HepG2 (cell line): ENCODE results near the gene FRMD5. TPM values are rescaled to one million over a fixed set of nuclear protein-coding genes. Genes with fewer than 3 reads are reported as not detected.

ENCODE experiments used
- ATAC-seq: fragments of 200-7000 bp; cut with Tn5 transposase; 3 replicates; pipeline ENCODE4 v1.9.1; 2020; ENCODE audit warnings: mild to moderate bottlenecking, moderate library complexity
- BruUV-seq: library from RNA; stranded (reverse); fragments of 400-500 nt; replicated peaks from 2 replicates; lab custom pipeline; 2021; lab: Mats Ljungman, UMichigan
- CTCF ChIA-PET: fragments of 300-600 bp; formaldehyde crosslinking; extraction: SDS; loops from one replicate; lab custom pipeline; 2021; ENCODE audit warnings: low total read pairs, inconsistent platforms, low intra/inter-chr PET ratio; lab: Yijun Ruan, JAX
- POLR2A ChIA-PET: fragments of 350-600 bp; sonication (Branson Sonifier 250); formaldehyde crosslinking; loops from one replicate; lab custom pipeline; 2020; ENCODE audit warnings: antibody characterized with exemption, inconsistent platforms; lab: Yijun Ruan, JAX
- DNase-seq: peaks from one replicate; pipeline ENCODE4 v3.0.0-alpha.2; 2015; ENCODE audit warnings: low spot score
- FAIRE-seq: peaks from 3 replicates; lab custom pipeline; 2011; peaks lifted over from hg19 to GRCh38; lab: Jason Lieb, UNC
- H2AFZ ChIP-seq: one replicate; pipeline ENCODE4 v1.6.1; 2011; ENCODE audit warnings: low read length, inconsistent platforms
- H3K27ac ChIP-seq: fragments of 300-600 bp; 3 replicates; pipeline ENCODE4 v1.8.0; 2011; ENCODE audit warnings: mixed run types, mild to moderate bottlenecking, mixed read lengths, low read length, inconsistent platforms; ENCODE audit not compliant: insufficient read depth; ENCODE audit errors: extremely low read length
- H3K27me3 ChIP-seq, 2 experiments: fragments of 200-600 bp in 1 of 2; 2 replicates in 1 of 2; 3 replicates in 1 of 2; pipeline versions ENCODE4 v1.6.0 to v1.8.0; 2011; ENCODE audit warnings: low read length in 2 of 2, mild to moderate bottlenecking in 2 of 2, moderate library complexity in 2 of 2, inconsistent platforms in 1 of 2; ENCODE audit not compliant: insufficient read depth in 2 of 2, control insufficient read depth in 1 of 2
- H3K36me3 ChIP-seq, 2 experiments: fragments of 200-600 bp in 1 of 2; replicated peaks in 1 of 2; 2 replicates in 1 of 2; 3 replicates in 1 of 2; pipeline versions ENCODE4 v1.5.1 to v1.8.0; 2011; ENCODE audit warnings: low read length in 2 of 2, inconsistent platforms in 1 of 2; ENCODE audit not compliant: insufficient read depth in 2 of 2, control insufficient read depth in 1 of 2
- H3K4me1 ChIP-seq: 2 replicates; pipeline ENCODE4 v1.5.1; 2012; ENCODE audit warnings: low read length, inconsistent platforms; ENCODE audit not compliant: insufficient read depth
- H3K4me2 ChIP-seq: 2 replicates; pipeline ENCODE4 v1.6.0; 2011; ENCODE audit warnings: low read depth, low read length, inconsistent platforms
- H3K4me3 ChIP-seq, 3 experiments: fragments of 200-600 bp in 1 of 3; sonication (generic), shearing (Covaris generic) in 1 of 3; replicated peaks in 1 of 3; 2 replicates each; pipeline ENCODE4 v1.5.1; 2011 to 2016; ENCODE audit warnings: low read length in 3 of 3, inconsistent platforms in 2 of 3, low read depth in 2 of 3, mild to moderate bottlenecking in 2 of 3, control low read depth in 1 of 3, mixed read lengths in 1 of 3; ENCODE audit not compliant: insufficient read depth in 1 of 3
- H3K79me2 ChIP-seq: one replicate; pipeline ENCODE4 v1.6.1; 2011; ENCODE audit warnings: low read length, inconsistent platforms; ENCODE audit not compliant: insufficient read depth
- H3K9ac ChIP-seq: 2 replicates; pipeline ENCODE4 v1.6.0; 2011; ENCODE audit warnings: mild to moderate bottlenecking, low read depth, low read length, inconsistent platforms; ENCODE audit not compliant: insufficient read depth
- H3K9me3 ChIP-seq: 2 replicates; pipeline ENCODE4 v1.5.1; 2012; ENCODE audit warnings: mild to moderate bottlenecking, low read length
- H4K20me1 ChIP-seq: 2 replicates; pipeline ENCODE4 v1.6.0; 2011; ENCODE audit warnings: inconsistent platforms, mild to moderate bottlenecking, low read length, moderate library complexity; ENCODE audit not compliant: insufficient read depth
- ARNT2 ChIP-seq: sonication (generic); formaldehyde crosslinking; IDR thresholded peaks from 2 replicates; pipeline ENCODE4 v1.8.0; 2022; ENCODE audit warnings: mild to moderate bottlenecking, low read depth, missing genetic modification reagents, moderate library complexity
- FIP1L1 ChIP-seq: fragments of 200-400 bp; formaldehyde crosslinking; IDR thresholded peaks from 2 replicates; pipeline ENCODE4 v1.6.1; 2018; ENCODE audit warnings: low read depth, mild to moderate bottlenecking, low read length, moderate library complexity, borderline replicate concordance; ENCODE audit not compliant: insufficient read depth
- FOXA1 ChIP-seq, 2 experiments: fragments of 450-650 bp in 1 of 2; sonication (generic) in 1 of 2; formaldehyde crosslinking in 1 of 2; IDR thresholded peaks; 2 replicates each; pipeline versions ENCODE4 v1.4.0 to v1.6.1; 2016 to 2020; ENCODE audit warnings: missing genetic modification reagents in 1 of 2
- HOXA5 ChIP-seq: sonication (generic); formaldehyde crosslinking; IDR thresholded peaks from 2 replicates; pipeline ENCODE4 v1.4.0; 2020; ENCODE audit warnings: missing genetic modification reagents
- IRF9 ChIP-seq: sonication (generic); formaldehyde crosslinking; IDR thresholded peaks from 2 replicates; pipeline ENCODE4 v1.8.0; 2022; ENCODE audit warnings: missing genetic modification reagents, mild to moderate bottlenecking, borderline replicate concordance
- RXRA ChIP-seq: sonication (generic); formaldehyde crosslinking; IDR thresholded peaks from 2 replicates; pipeline ENCODE4 v1.5.1; 2020; ENCODE audit warnings: missing genetic modification reagents
- SNAPC2 ChIP-seq: sonication (generic); formaldehyde crosslinking; IDR thresholded peaks from 2 replicates; pipeline ENCODE4 v1.8.1; 2022; ENCODE audit warnings: mild to moderate bottlenecking, missing genetic modification reagents
- THAP8 ChIP-seq: sonication (generic); formaldehyde crosslinking; IDR thresholded peaks from 2 replicates; pipeline ENCODE4 v1.5.1; 2020; ENCODE audit warnings: missing genetic modification reagents, mild to moderate bottlenecking, borderline replicate concordance
- ZBTB14 ChIP-seq: sonication (generic); formaldehyde crosslinking; IDR thresholded peaks from 2 replicates; pipeline ENCODE4 v1.4.0; 2020; ENCODE audit warnings: missing genetic modification reagents
- ZBTB26 ChIP-seq: IDR thresholded peaks from 2 replicates; pipeline ENCODE4 v1.6.1; 2016; ENCODE audit warnings: missing compliant biosample characterization, missing genetic modification reagents, borderline replicate concordance
- ZNF510 ChIP-seq: sonication (generic); formaldehyde crosslinking; IDR thresholded peaks from 2 replicates; pipeline ENCODE4 v1.4.0; 2020; ENCODE audit warnings: low read depth, mild to moderate bottlenecking, missing genetic modification reagents
- ZNF564 ChIP-seq: sonication (generic); formaldehyde crosslinking; IDR thresholded peaks from 2 replicates; pipeline ENCODE4 v1.8.1; 2023; ENCODE audit warnings: mild to moderate bottlenecking, missing genetic modification reagents
- ZNF746 ChIP-seq: sonication (generic); formaldehyde crosslinking; IDR thresholded peaks from 2 replicates; pipeline ENCODE4 v1.8.0; 2022; ENCODE audit warnings: mild to moderate bottlenecking, missing genetic modification reagents
- ZNF772 ChIP-seq: sonication (generic); formaldehyde crosslinking; IDR thresholded peaks from 2 replicates; pipeline ENCODE4 v1.5.0; 2020; ENCODE audit warnings: mild to moderate bottlenecking, missing genetic modification reagents
- in situ Hi-C: cut with HindIII; loops from 2 replicates; pipeline ENCODE4 v1.10.0; 2017; ENCODE audit warnings: low pct_unique_long_range_greater_than_20kb; ENCODE audit not compliant: extremely low pct_ligation_motif_present
- intact Hi-C: fragments of 100-400 bp; cut with micrococcal nuclease; formaldehyde crosslinking; loops from one replicate; pipeline ENCODE4 v1.10.0; 2022; ENCODE audit not compliant: unreplicated experiment
- polyA plus RNA-seq, 8 experiments: library from polyadenylated mRNA; depleted of rRNA in 3 of 8; stranded (reverse) in 7 of 8; unstranded in 1 of 8; fragments of >200 nt; fragmentation: Illumina TruSeq in 4 of 8; extraction: Trizol in 4 of 8; gene quantifications; 2 replicates each; pipeline versions ENCODE4 v1.2.1 to v1.2.3, GENCODE V29; 2011 to 2016; ENCODE audit warnings: low read depth in 4 of 8, missing spikeins in 1 of 8, mixed read lengths in 1 of 8; ENCODE audit not compliant: insufficient read depth in 1 of 8
- total RNA-seq, 5 experiments: library from RNA; depleted of rRNA; stranded (reverse); fragments of >200 nt; fragmentation: Illumina TruSeq; extraction: Trizol; gene quantifications; 2 replicates each; pipeline ENCODE4 v1.2.3, GENCODE V29; 2016; ENCODE audit warnings: low read depth in 1 of 5

FRMD5 gene
- total and polyA plus RNA-seq, 2 of the 13 experiments (the other 11 are each of a cell fraction or from before 2014, with no cell fraction given), result 0.93 to 1.5 TPM

GRCh38 chr15:44130778-44131177 lies 64.3 kb downstream of the FRMD5 start:
- H3K4me1 ChIP-seq, result no peaks in the 10 kb centered on the region
- no peak overlapping the region for H3K27ac ChIP-seq
- H3K4me2 ChIP-seq, result no peak overlapping the region
- no TSS peak for BruUV-seq
- H3K9me3 ChIP-seq, result no peaks in the 10 kb centered on the region
- no peak for DNase-seq
- ChIA-PET CTCF (no interaction called here), POLR2A (no interaction called here)
- no peak for FAIRE-seq
- H4K20me1 ChIP-seq, result no peaks in the 10 kb centered on the region
- ATAC-seq, result no peak
- in situ Hi-C loops, result no loop called here
- H3K36me3 ChIP-seq, result no peaks in the 10 kb centered on the region
- no peak for TF ChIP-seq THAP8 (CRISPR knock-in tag)
- TF ChIP-seq ZNF510 (CRISPR knock-in tag), result no peak
- no peak for TF ChIP-seq ZNF564 (CRISPR knock-in tag)
- no peak for TF ChIP-seq HOXA5 (CRISPR knock-in tag)
- no peak for TF ChIP-seq ZBTB14 (CRISPR knock-in tag)
- no peak for TF ChIP-seq ARNT2 (CRISPR knock-in tag)
- TF ChIP-seq ZNF772 (CRISPR knock-in tag), result no peak
- TF ChIP-seq SNAPC2 (CRISPR knock-in tag), result no peak
- no peak for TF ChIP-seq RXRA
- TF ChIP-seq ZBTB26 (CRISPR knock-in tag), result no peak
- no peak for TF ChIP-seq FIP1L1
- no peak for TF ChIP-seq IRF9 (CRISPR knock-in tag)
- no peak for TF ChIP-seq ZNF746 (CRISPR knock-in tag)
- no peak for TF ChIP-seq FOXA1 (IDR thresholded peaks at IDR 0.05)
- TF ChIP-seq FOXA1 (CRISPR knock-in tag; IDR thresholded peaks at IDR 0.05), result no peak
- TF ChIP-seq, all 625 proteins: peak for 0
- no peak overlapping the region for H2AFZ ChIP-seq
- no peaks in the 10 kb centered on the region for H3K27me3 ChIP-seq
- no peak overlapping the region for H3K4me3 ChIP-seq
- intact Hi-C loops, result no loop called here
- no peaks in the 10 kb centered on the region for H3K79me2 ChIP-seq
- no peak overlapping the region for H3K9ac ChIP-seq
